Measurements from ENCODE around the gene WDR72. TPM values are rescaled to one million over a fixed set of nuclear protein-coding genes. Genes with fewer than 3 reads are reported as not detected.
"Not testable (repeated sequence)": the region's sequence is repeated elsewhere in the genome, so short reads cannot be mapped to it uniquely, and the experiment has no call there.

WDR72 gene
- polyA plus RNA-seq, 1 donor from 2014 or later, result 0.05 TPM

GRCh38 chr15:53786401-53786800 lies 26.9 kb upstream of the WDR72 start:
- Histone ChIP-seq H3K27me3 (ENCODE audit: insufficient read depth, low read depth, low read length) (no peaks in the 10 kb centered on the region), H3K36me3 (ENCODE audit: insufficient read depth, low read length) (no peaks in the 10 kb centered on the region), H3K4me3 (ENCODE audit: low read length) (no peak overlapping the region), H4K20me1 (ENCODE audit: insufficient read depth) (no peaks in the 10 kb centered on the region), H3K9me2 (ENCODE audit: insufficient read depth, low read length) (no peaks in the 10 kb centered on the region), H2AFZ (ENCODE audit: low read depth, low read length) (no peak overlapping the region), H3K9me3 (ENCODE audit: low read length) (no peaks in the 10 kb centered on the region), H3K4me2 (ENCODE audit: low read length) (no peak overlapping the region), H3K27ac (ENCODE audit: low read length) (no peak overlapping the region), H3K9ac (ENCODE audit: low read length) (no peak overlapping the region), H3K79me2 (replicated peaks; ENCODE audit: insufficient read depth, low read length) (no peaks in the 10 kb centered on the region), H3F3A (ENCODE audit: insufficient read depth, low read length, poor library complexity, severe bottlenecking) (no peaks in the 10 kb centered on the region)
- no peak for TF ChIP-seq CTCF (IDR thresholded peaks at IDR 0.05; ENCODE audit: poor library complexity, severe bottlenecking)
- no peak for TF ChIP-seq REST (IDR thresholded peaks at IDR 0.05; ENCODE audit: borderline replicate concordance)
- no peak for TF ChIP-seq MXI1 (conservative IDR thresholded peaks at IDR 0.05; ENCODE audit: poor library complexity, severe bottlenecking)
- TF ChIP-seq EZH2 (IDR thresholded peaks at IDR 0.05; ENCODE audit: borderline replicate concordance, insufficient read depth, low read length, poor library complexity, severe bottlenecking), result no peak
- TF ChIP-seq TAF1 (IDR thresholded peaks at IDR 0.05; ENCODE audit: low read depth), result no peak
- TF ChIP-seq POLR2AphosphoS5 (IDR thresholded peaks at IDR 0.05), result no peak
- no peak for TF ChIP-seq RAD21 (conservative IDR thresholded peaks at IDR 0.05)
- no peak for TF ChIP-seq EP300 (conservative IDR thresholded peaks at IDR 0.05; ENCODE audit: poor library complexity, severe bottlenecking)
- TF ChIP-seq SMC3 (conservative IDR thresholded peaks at IDR 0.05; ENCODE audit: poor library complexity), result no peak

GRCh38 chr15:53785241-53785640 lies 25.8 kb upstream of the WDR72 start:
- not testable (repeated sequence) for H3K4me2 ChIP-seq (ENCODE audit: low read length); H3K9me3 ChIP-seq (ENCODE audit: low read length); H3K9me2 ChIP-seq (ENCODE audit: insufficient read depth, low read length); H3K4me3 ChIP-seq (ENCODE audit: low read length); H3K36me3 ChIP-seq (ENCODE audit: insufficient read depth, low read length); H3K9ac ChIP-seq (ENCODE audit: low read length); H3K27ac ChIP-seq (ENCODE audit: low read length); H4K20me1 ChIP-seq (ENCODE audit: insufficient read depth); H3F3A ChIP-seq (ENCODE audit: insufficient read depth, low read length, poor library complexity, severe bottlenecking); H3K27me3 ChIP-seq (ENCODE audit: insufficient read depth, low read depth, low read length); H2AFZ ChIP-seq (ENCODE audit: low read depth, low read length); H3K79me2 ChIP-seq (replicated peaks; ENCODE audit: insufficient read depth, low read length)

- Histone ChIP-seq H4K20me1 (ENCODE audit: insufficient read depth) (no peaks in the 10 kb centered on the region), H3K36me3 (ENCODE audit: insufficient read depth, low read length) (no peaks in the 10 kb centered on the region), H3K27me3 (ENCODE audit: insufficient read depth, low read depth, low read length) (peaks cover 21% of the 10 kb centered on the region), H3K4me2 (ENCODE audit: low read length) (no peak overlapping the region), H3K9me3 (ENCODE audit: low read length) (no peaks in the 10 kb centered on the region), H3K9ac (ENCODE audit: low read length) (no peak overlapping the region), H3F3A (ENCODE audit: insufficient read depth, low read length, poor library complexity, severe bottlenecking) (no peaks in the 10 kb centered on the region), H3K9me2 (ENCODE audit: insufficient read depth, low read length) (no peaks in the 10 kb centered on the region), H3K4me3 (ENCODE audit: low read length) (no peak overlapping the region), H2AFZ (ENCODE audit: low read depth, low read length) (no peak overlapping the region), H3K79me2 (replicated peaks; ENCODE audit: insufficient read depth, low read length) (no peaks in the 10 kb centered on the region), H3K27ac (ENCODE audit: low read length) (no peak overlapping the region)
- TF ChIP-seq REST (IDR thresholded peaks at IDR 0.05; ENCODE audit: borderline replicate concordance), result no peak
- no peak for TF ChIP-seq CTCF (IDR thresholded peaks at IDR 0.05; ENCODE audit: poor library complexity, severe bottlenecking)
- no peak for TF ChIP-seq TAF1 (IDR thresholded peaks at IDR 0.05; ENCODE audit: low read depth)
Measured at GRCh38 chr15:53762916-53763315, 3.5 kb upstream of the WDR72 start.

Data from neural cell (in vitro differentiated cells).